Glutamatergic neuron (in vitro differentiated cells): ENCODE data around the gene GJD2. TPM values are rescaled to one million over a fixed set of nuclear protein-coding genes. Genes with fewer than 3 reads are reported as not detected.

Experiments
- DNase-seq: peaks from one replicate; pipeline ENCODE4 v3.0.0; 2022
- H3K27ac Mint-ChIP-seq: one replicate; pipeline ENCODE4 v1.8.0; 2020; ENCODE audit warnings: mild to moderate bottlenecking, mixed read lengths, inconsistent platforms; ENCODE audit not compliant: unreplicated experiment
- H3K27me3 Mint-ChIP-seq: one replicate; pipeline ENCODE4 v1.8.0; 2020; ENCODE audit warnings: mild to moderate bottlenecking, moderate library complexity, mixed read lengths, inconsistent platforms; ENCODE audit not compliant: unreplicated experiment
- H3K36me3 Mint-ChIP-seq: one replicate; pipeline ENCODE4 v1.8.0; 2020; ENCODE audit warnings: mild to moderate bottlenecking, mixed read lengths, inconsistent platforms; ENCODE audit not compliant: unreplicated experiment
- H3K4me1 Mint-ChIP-seq: one replicate; pipeline ENCODE4 v1.8.0; 2020; ENCODE audit warnings: mild to moderate bottlenecking, low read depth, mixed read lengths, inconsistent platforms; ENCODE audit not compliant: unreplicated experiment
- H3K4me3 Mint-ChIP-seq: one replicate; pipeline ENCODE4 v1.8.0; 2020; ENCODE audit warnings: mild to moderate bottlenecking, mixed read lengths, inconsistent platforms; ENCODE audit not compliant: unreplicated experiment
- H3K9me3 Mint-ChIP-seq: one replicate; pipeline ENCODE4 v1.8.0; 2020; ENCODE audit warnings: mild to moderate bottlenecking, moderate library complexity, mixed read lengths, inconsistent platforms; ENCODE audit not compliant: unreplicated experiment
- CTCF ChIP-seq: fragments of 200-600 bp; sonication (generic); IDR thresholded peaks from one replicate; pipeline ENCODE4 v1.5.0; 2021; ENCODE audit not compliant: partially characterized antibody, unreplicated experiment
- total RNA-seq: library from RNA; stranded (reverse); fragmentation: NEBNext Ultra II Directional; extraction: Animal tissue kit (Norgen Biotek cat#: 25700); gene quantifications from one replicate; pipeline ENCODE4 v1.2.1, GENCODE V29; 2021; ENCODE audit not compliant: unreplicated experiment

The GJD2 gene
- total RNA-seq, 1 donor from 2014 or later, result 3.3 TPM

GRCh38 chr15:34713635-34714034 is 41.2 kb downstream of the GJD2 start:
- Mint-ChIP-seq H3K27me3 (no peaks in the 10 kb centered on the region), H3K36me3 (no peaks in the 10 kb centered on the region), H3K4me3 (no peak overlapping the region), H3K9me3 (no peaks in the 10 kb centered on the region), H3K27ac (no peak overlapping the region), H3K4me1 (peaks cover 5% of the 10 kb centered on the region)
- TF ChIP-seq CTCF, result no peak
- DNase-seq, result no peak

DNA sequence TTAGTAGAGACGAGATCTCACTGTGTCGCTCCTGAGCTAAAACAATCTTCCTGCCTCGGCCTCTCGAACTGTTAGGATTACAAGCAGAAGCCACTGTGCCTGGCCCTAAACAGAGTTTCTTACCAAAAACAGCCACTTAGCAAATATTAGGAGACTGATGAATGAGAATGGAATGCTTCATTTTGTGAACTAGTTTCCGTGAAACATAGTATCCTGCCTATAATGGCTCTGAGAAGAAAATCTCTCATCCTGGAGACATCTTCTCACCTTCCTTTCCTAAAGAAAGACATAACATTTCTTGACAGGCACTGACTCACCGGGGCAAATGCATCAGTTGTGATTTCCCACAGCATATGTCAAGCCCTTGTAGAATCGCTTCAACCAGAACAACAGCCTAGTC is 44.9 kb downstream of the GJD2 start:
- Mint-ChIP-seq H3K36me3 (no peaks in the 10 kb centered on the region), H3K4me3 (no peak overlapping the region), H3K4me1 (peaks cover 7% of the 10 kb centered on the region), H3K27me3 (no peaks in the 10 kb centered on the region), H3K27ac (no peak overlapping the region), H3K9me3 (no peaks in the 10 kb centered on the region)
- TF ChIP-seq CTCF, result no peak
- DNase-seq, result no peak

DNA sequence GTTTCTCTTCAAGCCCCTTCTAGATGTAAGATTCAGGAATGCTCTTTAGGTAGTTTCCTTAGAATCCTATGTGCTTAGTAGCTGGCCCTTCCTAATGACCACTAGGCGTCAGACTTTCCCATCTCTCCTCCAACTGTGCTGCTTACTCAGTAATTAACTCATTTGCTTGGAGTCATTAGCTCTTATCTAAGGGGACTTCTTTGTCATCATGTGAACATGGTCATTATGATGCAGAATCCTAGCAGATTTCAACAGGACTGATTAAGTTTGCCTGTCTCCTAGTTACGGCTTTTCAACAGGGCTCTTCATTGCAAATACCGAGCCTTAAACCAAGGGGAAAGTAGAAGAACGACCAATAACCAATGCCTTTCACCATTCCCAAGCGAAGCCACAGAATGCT is 46.4 kb downstream of the GJD2 start:
- peaks cover 7% of the 10 kb centered on the region for H3K4me1 Mint-ChIP-seq
- peak; percentile 78 for TF ChIP-seq CTCF
- no peaks in the 10 kb centered on the region for H3K9me3 Mint-ChIP-seq
- no peak overlapping the region for H3K4me3 Mint-ChIP-seq
- DNase-seq, result no peak
- no peaks in the 10 kb centered on the region for H3K36me3 Mint-ChIP-seq
- no peaks in the 10 kb centered on the region for H3K27me3 Mint-ChIP-seq
- H3K27ac Mint-ChIP-seq, result no peak overlapping the region

DNA sequence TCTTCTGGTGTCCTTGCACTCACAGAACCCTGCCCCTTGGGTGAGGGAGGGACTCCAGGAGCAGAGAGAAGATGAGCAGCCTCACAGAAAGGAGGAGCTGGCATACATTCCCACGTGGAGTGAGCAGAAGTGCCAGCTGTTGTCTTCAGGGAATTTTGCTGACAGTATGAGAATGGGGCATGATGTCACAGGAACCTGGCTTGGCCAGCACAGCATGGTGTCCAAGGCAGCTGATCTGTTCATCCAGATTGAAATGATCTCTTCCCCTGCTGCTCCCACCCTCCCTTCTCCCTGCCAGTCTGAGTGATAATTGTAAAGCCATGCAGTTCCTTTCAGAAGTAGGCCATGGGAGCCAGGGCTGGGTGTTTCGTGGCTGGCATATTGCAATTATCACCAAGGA is 53.3 kb downstream of the GJD2 start:
- no peak overlapping the region for H3K4me3 Mint-ChIP-seq
- H3K27ac Mint-ChIP-seq, result no peak overlapping the region
- no peaks in the 10 kb centered on the region for H3K27me3 Mint-ChIP-seq
- no peaks in the 10 kb centered on the region for H3K36me3 Mint-ChIP-seq
- no peaks in the 10 kb centered on the region for H3K9me3 Mint-ChIP-seq
- no peaks in the 10 kb centered on the region for H3K4me1 Mint-ChIP-seq
- peak; percentile 20 for DNase-seq
- no peak for TF ChIP-seq CTCF

Other genes starting within 250 kb of the GJD2 start
- gene GOLGA8B, start 171.3 kb downstream of the GJD2 start, total RNA-seq, result 161 TPM
- gene ACTC1, start 40.6 kb upstream of the GJD2 start, total RNA-seq, result 19.6 TPM
- gene AQR, start 214.7 kb upstream of the GJD2 start, total RNA-seq, result 36.8 TPM
- gene ZNF770, start 233.3 kb upstream of the GJD2 start, total RNA-seq, result 39.3 TPM